ENCODE measurements around the gene C20orf96.
"Not testable (repeated sequence)": the region's sequence is repeated elsewhere in the genome, so short reads cannot be mapped to it uniquely, and the experiment has no call there.

Gene C20orf96

GRCh38 chr20:278607-279571, 11.7 kb downstream of the C20orf96 start:
- no peak for DNase-seq

- DNase-seq = no peak
Observed at GRCh38 chr20:278181-278580, 12.4 kb downstream of the C20orf96 start.

GRCh38 chr20:277496-277781, 13.1 kb downstream of the C20orf96 start:
- DNase-seq = no peak

GRCh38 chr20:276620-277495, 13.7 kb downstream of the C20orf96 start:
- no peak for DNase-seq

GRCh38 chr20:275791-276190, 14.8 kb downstream of the C20orf96 start:
- no peak for DNase-seq

GRCh38 chr20:273884-274283, 16.7 kb downstream of the C20orf96 start:
- no peak for DNase-seq

GRCh38 chr20:272718-273117, 17.8 kb downstream of the C20orf96 start:
- DNase-seq = no peak

GRCh38 chr20:271528-271927, 19.0 kb downstream of the C20orf96 start:
- no peak for DNase-seq

GRCh38 chr20:271069-271468, 19.5 kb downstream of the C20orf96 start:
- no peak for DNase-seq

GRCh38 chr20:270517-270916, 20.0 kb downstream of the C20orf96 start:
- no peak for DNase-seq

- peak; percentile 50 to 69 for DNase-seq
Observed at GRCh38 chr20:266596-267562, 23.7 kb downstream of the C20orf96 start.

- DNase-seq = no peak
Observed at GRCh38 chr20:263701-264100, 26.8 kb downstream of the C20orf96 start.

GRCh38 chr20:259981-260380, 30.6 kb downstream of the C20orf96 start:
- DNase-seq = no peak

- DNase-seq = peak in 1 of 2 donors; percentile 35
Observed at GRCh38 chr20:258963-259362, 31.6 kb downstream of the C20orf96 start.

GRCh38 chr20:258269-258858, 32.2 kb downstream of the C20orf96 start:
- no peak for DNase-seq

- no peak for DNase-seq
Observed at GRCh38 chr20:257419-257818, 33.1 kb downstream of the C20orf96 start, which contains the start of gene DEFB132. Gene DEFB132 (plus strand): TSS chr20:257724. CDS start chr20:257779, 55 bp downstream.

- DNase-seq = not testable (repeated sequence)
Observed at GRCh38 chr20:253447-253846, 37.1 kb downstream of the C20orf96 start.

GRCh38 chr20:252801-253200, 37.7 kb downstream of the C20orf96 start:
- DNase-seq = no peak

- DNase-seq = no peak
Observed at GRCh38 chr20:251354-251753, 39.2 kb downstream of the C20orf96 start.

GRCh38 chr20:242905-243304, 47.6 kb downstream of the C20orf96 start:
- no peak for DNase-seq

GRCh38 chr20:237929-238328, 52.6 kb downstream of the C20orf96 start:
- peak in 1 of 2 donors; percentile 55 for DNase-seq

- peak; percentile 4 to 83 for DNase-seq
Observed at GRCh38 chr20:237489-237888, 53.1 kb downstream of the C20orf96 start.
